HL-60 (cell line): Measurements from ENCODE around the gene RFX8.

Experiments used
- DNase-seq, 2 experiments: peaks; one replicate each; pipeline ENCODE4 v3.0.0-alpha.2; 2010 to 2020; ENCODE audit warnings: low read depth in 1 of 2, low spot score in 1 of 2
- H3K27ac ChIP-seq: fragments of 250-450 bp; sonication (Bioruptor Pico); replicated peaks from 2 replicates; pipeline ENCODE4 v1.5.1; 2020; ENCODE audit warnings: mild to moderate bottlenecking, moderate library complexity
- H3K27me3 ChIP-seq: fragments of 250-450 bp; sonication (Bioruptor Pico); 2 replicates; pipeline ENCODE4 v1.5.1; 2021; ENCODE audit warnings: mild to moderate bottlenecking, moderate library complexity; ENCODE audit not compliant: insufficient read depth, poor library complexity, severe bottlenecking
- H3K4me3 ChIP-seq: replicated peaks from 2 replicates; pipeline ENCODE4 v1.5.1; 2011; ENCODE audit warnings: mild to moderate bottlenecking, control low read depth, low read length; ENCODE audit not compliant: insufficient read depth
- CTCF ChIP-seq: IDR thresholded peaks from one replicate; pipeline ENCODE4 v1.5.1; 2011; ENCODE audit warnings: low read length, control low read depth, inconsistent platforms; ENCODE audit not compliant: insufficient read depth
- GABPA ChIP-seq: IDR thresholded peaks from 2 replicates; pipeline ENCODE4 v1.6.1; 2012; ENCODE audit warnings: low read depth
- POLR2AphosphoS5 ChIP-seq: IDR thresholded peaks from 2 replicates; pipeline ENCODE4 v1.6.1; 2012; ENCODE audit warnings: low read depth
- SPI1 ChIP-seq: IDR thresholded peaks from 2 replicates; pipeline ENCODE4 v1.6.1; 2012; ENCODE audit warnings: low read depth, mild to moderate bottlenecking, borderline replicate concordance
- TF ChIP-seq, protein P1 (sequence below): IDR thresholded peaks from 2 replicates; pipeline ENCODE4 v1.6.1; 2012; ENCODE audit warnings: low read depth; ENCODE audit not compliant: insufficient replicate concordance

The RFX8 gene

DNA sequence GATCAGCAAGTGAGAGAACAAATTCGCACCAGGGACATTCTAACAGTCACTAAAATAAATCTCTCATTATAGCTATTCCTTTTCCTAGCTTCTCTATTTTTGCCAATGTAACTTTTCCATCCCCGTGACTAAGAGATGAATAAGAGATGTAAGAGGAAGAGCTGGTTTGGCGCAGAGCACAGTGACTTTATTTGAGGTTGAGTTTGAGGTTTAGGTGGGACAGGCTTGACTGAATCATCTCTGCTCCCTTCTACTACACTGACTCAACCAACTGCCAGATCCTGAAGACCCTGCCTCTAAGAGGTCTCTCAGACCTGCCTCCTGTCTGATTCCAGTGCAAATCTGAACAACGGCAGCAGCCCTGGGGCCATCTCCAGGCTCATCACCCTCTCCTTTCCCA, 28.0 kb downstream of the RFX8 start:
- DNase-seq: peak; percentile 50 to 56
- H3K4me3 ChIP-seq: no peak overlapping the region
- peak overlapping the region; percentile 13; the same call in 1 of the 2 replicates for H3K27ac ChIP-seq

DNA sequence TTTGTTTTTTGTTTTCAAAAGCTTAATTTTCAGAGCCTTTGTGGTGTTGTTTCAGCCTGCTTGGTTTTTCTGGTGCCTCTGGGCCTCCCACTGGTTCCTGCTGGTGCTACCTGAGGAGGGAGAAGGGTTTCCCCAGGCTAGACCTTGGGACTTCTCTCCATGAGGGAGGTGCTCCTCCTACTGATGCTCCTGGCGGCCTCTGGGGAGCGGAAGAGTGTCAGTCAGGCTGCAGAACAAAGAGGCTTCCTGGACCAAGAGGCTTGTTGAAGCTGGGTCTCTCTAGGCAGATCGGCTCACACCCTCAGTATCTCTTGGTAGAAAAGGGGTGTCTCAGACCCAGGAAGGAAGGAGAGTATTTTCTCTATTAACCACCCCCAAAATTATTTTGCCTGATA, 32.2 kb downstream of the RFX8 start:
- TF ChIP-seq CTCF (no peak), POLR2AphosphoS5 (no peak), GABPA (no peak), SPI1 (no peak)
- TF ChIP-seq, protein P1, sequence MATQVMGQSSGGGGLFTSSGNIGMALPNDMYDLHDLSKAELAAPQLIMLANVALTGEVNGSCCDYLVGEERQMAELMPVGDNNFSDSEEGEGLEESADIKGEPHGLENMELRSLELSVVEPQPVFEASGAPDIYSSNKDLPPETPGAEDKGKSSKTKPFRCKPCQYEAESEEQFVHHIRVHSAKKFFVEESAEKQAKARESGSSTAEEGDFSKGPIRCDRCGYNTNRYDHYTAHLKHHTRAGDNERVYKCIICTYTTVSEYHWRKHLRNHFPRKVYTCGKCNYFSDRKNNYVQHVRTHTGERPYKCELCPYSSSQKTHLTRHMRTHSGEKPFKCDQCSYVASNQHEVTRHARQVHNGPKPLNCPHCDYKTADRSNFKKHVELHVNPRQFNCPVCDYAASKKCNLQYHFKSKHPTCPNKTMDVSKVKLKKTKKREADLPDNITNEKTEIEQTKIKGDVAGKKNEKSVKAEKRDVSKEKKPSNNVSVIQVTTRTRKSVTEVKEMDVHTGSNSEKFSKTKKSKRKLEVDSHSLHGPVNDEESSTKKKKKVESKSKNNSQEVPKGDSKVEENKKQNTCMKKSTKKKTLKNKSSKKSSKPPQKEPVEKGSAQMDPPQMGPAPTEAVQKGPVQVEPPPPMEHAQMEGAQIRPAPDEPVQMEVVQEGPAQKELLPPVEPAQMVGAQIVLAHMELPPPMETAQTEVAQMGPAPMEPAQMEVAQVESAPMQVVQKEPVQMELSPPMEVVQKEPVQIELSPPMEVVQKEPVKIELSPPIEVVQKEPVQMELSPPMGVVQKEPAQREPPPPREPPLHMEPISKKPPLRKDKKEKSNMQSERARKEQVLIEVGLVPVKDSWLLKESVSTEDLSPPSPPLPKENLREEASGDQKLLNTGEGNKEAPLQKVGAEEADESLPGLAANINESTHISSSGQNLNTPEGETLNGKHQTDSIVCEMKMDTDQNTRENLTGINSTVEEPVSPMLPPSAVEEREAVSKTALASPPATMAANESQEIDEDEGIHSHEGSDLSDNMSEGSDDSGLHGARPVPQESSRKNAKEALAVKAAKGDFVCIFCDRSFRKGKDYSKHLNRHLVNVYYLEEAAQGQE: no peak
- DNase-seq: no peak

More for the DNA sequence above, 28.0 kb downstream of the RFX8 start:
- H3K27me3 ChIP-seq: no peaks in the 10 kb centered on the region
- TF ChIP-seq, protein P1: no peak
- peak; percentile 55; the same call in 1 of the 2 replicates for TF ChIP-seq SPI1

GRCh38 chr2:101442042-101442666, 32.8 kb downstream of the RFX8 start:
- Histone ChIP-seq H3K4me3 (no peak overlapping the region), H3K27ac (peak overlapping the region; percentile 26), H3K27me3 (no peaks in the 10 kb centered on the region)
- TF ChIP-seq POLR2AphosphoS5 (peak; percentile 44; the same call in 1 of the 2 replicates), SPI1 (peak; percentile 7; the same call in 1 of the 2 replicates)
- TF ChIP-seq, protein P1: no peak
- DNase-seq: peak; percentile 59 to 80

More for the DNA sequence above, 32.2 kb downstream of the RFX8 start:
- Histone ChIP-seq H3K27ac (peak overlapping the region; percentile 26), H3K4me3 (no peak overlapping the region), H3K27me3 (no peaks in the 10 kb centered on the region)

GRCh38 chr2:101440127-101440738, 34.7 kb downstream of the RFX8 start:
- Histone ChIP-seq H3K27ac (no peak overlapping the region), H3K4me3 (no peak overlapping the region), H3K27me3 (no peaks in the 10 kb centered on the region)
- no peak for TF ChIP-seq GABPA
- TF ChIP-seq, protein P1: no peak
- no peak for TF ChIP-seq SPI1
- no peak for TF ChIP-seq CTCF
- TF ChIP-seq POLR2AphosphoS5: no peak
- no peak for DNase-seq
